Measurements from ENCODE around the gene EPG5.

The EPG5 gene

GRCh38 chr18:45910405-45911023 lies 56.6 kb downstream of the EPG5 start:
- DNase-seq, result peak; percentile 45 to 47

- no peak for DNase-seq
Measured at GRCh38 chr18:45901654-45902210, 65.4 kb downstream of the EPG5 start.

- no peak for DNase-seq
Measured at GRCh38 chr18:45900623-45901022, 66.5 kb downstream of the EPG5 start.

DNA sequence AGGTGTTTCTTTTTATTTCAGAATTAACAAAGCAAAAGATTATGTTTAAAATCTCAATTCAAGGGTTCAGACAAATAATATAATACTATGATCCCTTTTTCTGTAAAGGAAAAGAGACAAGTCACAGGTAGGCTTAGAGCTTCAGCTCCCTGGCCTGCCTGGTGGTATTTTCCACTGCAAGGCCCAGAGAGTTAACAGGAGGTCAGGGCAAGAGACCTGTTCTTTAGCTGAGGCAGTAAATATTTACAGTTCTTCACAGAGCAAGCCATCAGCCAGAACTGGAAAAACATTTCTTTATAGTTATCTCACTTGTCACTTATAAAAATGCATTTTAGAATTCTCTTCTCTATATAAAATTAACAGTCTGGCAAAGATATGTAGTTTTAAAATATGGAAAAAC lies 70.1 kb downstream of the EPG5 start:
- no peak for DNase-seq

- no peak for DNase-seq
Measured at GRCh38 chr18:45896452-45896851, 70.7 kb downstream of the EPG5 start.

DNA sequence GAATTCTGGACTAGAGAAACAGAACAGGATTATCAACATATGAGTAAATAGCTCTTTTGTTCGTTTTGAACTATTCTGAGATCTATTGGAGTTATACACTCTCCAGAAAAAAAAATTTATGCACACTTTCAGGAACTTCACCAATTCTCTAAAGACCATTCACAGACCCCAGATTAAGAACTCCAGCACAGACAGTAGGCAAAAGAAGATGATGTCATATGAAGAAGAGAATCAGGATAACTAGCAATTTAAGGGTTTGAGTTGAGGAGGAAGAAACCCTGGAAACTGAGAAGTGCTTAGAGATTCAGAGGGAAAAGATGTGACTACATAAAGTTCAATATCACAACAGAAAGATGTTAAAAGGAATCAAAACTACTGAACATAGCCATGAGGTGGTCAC lies 71.8 kb downstream of the EPG5 start:
- no peak for DNase-seq

- DNase-seq, result no peak
Measured at GRCh38 chr18:45894818-45895217, 72.3 kb downstream of the EPG5 start.

GRCh38 chr18:45891806-45892205 lies 75.3 kb downstream of the EPG5 start:
- DNase-seq, result no peak

DNA sequence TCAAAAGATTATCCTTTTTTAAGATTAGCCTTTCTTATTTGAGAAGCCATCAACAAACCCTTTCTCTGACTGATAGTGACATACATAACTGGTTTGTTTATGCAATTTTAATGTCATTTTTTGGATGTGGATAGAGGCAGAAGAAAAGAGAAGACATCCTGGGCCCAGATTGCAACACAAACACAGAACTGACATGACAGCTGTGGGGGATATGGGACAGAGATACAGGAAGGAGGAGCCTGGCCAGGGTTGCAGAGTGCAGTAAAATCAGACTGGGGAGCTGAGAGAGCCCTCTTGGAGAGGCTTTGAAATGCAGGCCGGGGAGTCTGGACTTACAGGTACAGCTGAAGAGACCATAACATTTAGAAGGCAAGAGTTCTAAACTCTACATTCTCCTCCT lies 76.5 kb downstream of the EPG5 start:
- no peak for DNase-seq

DNA sequence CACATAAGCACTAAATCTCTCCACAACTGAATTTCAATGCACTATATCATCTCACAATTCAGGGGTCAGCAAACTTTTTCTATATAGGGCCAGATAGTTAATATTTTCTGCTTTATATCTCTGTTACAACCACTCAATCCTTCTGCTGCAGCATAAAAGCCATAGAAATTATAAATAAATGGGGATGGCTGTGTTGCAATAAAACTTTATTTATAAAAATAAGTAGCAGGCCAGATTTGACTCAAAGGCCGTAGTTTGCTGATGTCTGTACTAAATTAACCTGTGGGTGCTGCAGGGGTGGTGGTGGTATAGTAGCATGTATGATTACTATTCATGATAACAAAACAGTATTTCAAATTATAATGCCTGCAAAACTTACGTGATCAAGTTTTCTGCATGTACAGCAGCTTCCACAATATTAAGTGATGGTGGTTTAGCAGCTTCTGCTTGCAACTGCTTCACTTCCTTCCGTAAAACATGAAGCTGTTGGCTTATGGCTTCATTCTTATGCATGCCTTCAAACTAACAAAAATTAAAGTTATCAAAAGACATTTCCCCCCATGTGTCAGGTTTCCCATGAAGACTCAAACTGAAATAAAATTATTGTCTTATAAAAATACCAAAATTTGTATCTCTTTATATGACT lies 77.6 kb downstream of the EPG5 start:
- DNase-seq, result no peak

GRCh38 chr18:45887585-45887984 lies 79.5 kb downstream of the EPG5 start:
- DNase-seq, result no peak

GRCh38 chr18:45880876-45881558 lies 86.1 kb downstream of the EPG5 start:
- no peak for DNase-seq

DNA sequence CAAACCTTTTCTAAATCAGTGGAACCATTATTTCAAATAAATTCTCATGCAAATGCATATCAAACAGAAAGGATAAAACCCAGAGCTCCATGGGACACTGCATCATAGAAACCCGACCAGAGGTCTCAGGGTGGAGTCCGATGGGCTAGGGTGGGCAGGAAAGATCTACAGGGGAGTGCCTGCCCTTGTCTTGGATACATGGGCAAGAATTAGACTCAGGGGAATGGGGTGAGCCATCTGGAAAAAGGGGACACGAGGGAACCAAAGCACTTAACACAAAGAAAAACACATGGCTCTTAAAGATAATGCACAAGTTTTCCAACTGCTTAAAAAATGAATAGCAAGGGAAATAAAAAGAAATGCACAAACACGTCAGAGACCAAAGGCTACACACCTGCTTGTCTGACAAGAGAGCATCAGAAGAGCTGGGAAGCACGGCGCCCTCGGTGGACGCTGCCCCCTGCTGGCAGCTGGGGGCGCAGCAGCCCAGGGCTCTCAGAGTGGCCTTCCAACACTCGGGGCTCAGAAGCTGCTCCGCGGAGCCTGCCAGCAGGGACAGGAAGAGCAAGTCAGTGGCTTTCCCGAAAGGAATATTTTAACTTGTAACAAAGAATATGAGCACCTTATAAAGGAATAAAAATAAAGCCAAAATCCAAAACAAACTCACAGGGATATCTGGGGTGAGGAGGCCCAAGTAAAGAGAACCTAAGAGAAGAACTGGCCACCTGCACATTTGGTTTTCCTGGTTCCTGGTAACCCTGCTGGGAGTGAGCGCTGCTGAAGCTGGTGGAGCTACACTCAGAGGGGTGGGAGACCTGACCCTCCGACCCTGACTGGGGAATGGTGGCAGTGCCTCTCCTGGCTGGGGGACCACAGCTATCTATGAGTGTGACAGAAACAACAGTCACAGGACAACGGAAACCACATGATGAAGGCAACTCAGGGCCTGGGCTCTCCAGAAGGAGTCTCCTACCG lies 87.2 kb downstream of the EPG5 start:
- DNase-seq, result peak; percentile 55 to 65

DNA sequence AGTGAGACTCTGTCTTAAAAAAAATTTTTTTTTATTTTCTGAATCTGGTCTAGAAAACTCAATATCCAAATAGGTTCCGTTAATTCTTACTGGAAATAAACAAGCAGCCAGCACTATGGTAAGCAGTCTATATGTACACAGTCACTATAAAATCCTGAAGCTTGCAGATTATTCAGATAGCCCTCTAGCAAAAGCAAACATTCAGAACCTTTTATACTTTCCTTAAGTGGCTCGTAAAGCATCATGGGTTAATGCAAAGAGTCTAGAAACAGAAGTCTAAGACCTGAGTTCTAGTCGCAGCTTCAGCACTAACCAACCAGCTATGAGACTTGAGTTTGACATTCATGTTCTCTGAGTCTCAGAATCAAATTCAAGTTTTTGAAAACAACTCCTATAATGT lies 89.7 kb downstream of the EPG5 start:
- DNase-seq, result no peak

DNA sequence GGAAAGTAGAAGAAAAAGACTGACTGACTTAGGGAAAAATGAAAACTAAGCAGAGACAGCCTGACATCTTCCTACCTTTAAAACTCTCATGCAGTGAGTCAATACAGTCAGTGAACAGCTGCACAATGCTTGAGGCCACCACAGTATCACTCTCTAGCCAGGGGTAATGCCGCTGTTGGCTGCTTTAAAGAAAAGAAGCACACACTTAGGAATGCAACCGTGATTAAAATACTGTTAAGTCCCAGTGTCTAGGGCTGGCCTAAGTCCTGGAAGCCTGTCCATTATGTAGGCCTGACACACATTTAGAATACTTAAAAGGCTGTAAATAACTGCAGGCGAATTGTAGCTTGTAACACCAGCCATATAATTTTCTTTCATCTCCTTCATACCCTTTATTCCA lies 91.0 kb downstream of the EPG5 start:
- DNase-seq, result no peak

DNA sequence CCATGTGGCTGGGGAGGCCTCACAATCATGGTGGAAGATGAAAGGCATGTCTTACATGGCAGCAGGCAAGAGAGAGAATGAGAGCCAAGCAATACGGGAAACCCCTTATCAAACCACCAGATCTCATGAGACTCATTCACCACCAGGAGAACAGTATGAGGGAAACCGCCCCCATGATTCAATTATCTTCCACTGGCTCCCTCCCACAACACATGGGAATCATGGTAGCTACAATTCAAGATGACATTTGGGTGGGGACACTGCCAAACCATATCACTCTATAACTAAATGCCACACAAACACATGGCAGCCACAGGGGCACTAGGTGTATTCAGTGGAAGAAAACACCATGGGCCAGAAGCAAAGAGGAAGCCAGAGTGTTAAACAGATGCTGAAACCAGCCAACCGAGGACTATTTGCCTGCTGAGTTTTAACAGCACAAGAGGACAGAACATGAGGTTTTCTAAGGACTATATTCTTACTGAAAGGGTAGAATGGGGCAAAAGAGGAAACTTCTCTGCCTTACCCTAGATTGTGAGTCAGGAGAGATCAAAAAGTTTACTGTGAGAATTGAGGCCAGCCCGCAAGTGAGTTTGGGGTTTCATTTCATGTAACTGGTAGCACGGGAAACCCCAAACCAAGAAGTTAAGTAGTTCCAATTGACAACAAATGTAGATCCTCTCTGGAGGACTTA lies 92.5 kb downstream of the EPG5 start:
- DNase-seq, result no peak

DNA sequence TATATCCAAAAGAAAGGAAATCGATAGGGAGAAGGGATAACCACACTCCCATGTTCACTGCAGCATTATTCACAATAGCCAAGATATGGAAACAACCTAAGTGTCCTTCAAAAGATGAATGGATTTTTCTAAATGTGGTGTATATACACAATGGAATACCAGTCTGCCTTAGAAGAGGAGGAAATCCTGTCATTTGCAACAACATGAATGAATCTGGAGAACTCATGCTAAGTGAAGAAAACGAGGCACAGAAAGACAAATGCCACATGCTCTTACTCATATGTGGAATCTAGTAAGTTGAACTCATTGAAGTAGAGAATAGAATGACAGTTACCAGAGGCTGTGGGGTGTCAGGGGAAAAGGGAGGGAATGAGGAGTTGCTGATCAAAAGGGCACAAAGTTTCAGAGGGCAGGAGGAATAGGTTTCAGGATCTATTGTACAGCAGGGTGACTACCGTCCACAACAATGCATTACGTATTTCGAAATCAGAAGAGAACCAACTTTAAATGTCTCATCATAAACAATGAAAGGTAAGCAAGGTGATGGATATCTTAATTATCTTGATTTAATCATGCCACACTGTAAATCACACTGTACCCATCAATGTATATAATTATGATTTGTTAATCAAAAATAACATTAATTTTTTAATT lies 95.6 kb downstream of the EPG5 start:
- DNase-seq, result no peak

- no peak for DNase-seq
Measured at GRCh38 chr18:45870419-45870818, 96.7 kb downstream of the EPG5 start.

GRCh38 chr18:45865466-45865865 lies 101.7 kb downstream of the EPG5 start:
- no peak for DNase-seq

GRCh38 chr18:45864081-45864480 lies 103.0 kb downstream of the EPG5 start:
- no peak for DNase-seq

- DNase-seq, result no peak
Measured at GRCh38 chr18:45863469-45863868, 103.7 kb downstream of the EPG5 start.

- no peak for DNase-seq
Measured at GRCh38 chr18:45861926-45862325, 105.2 kb downstream of the EPG5 start.
